Immature natural killer cell (primary cell): ENCODE results near the gene STX4. TPM values are rescaled to one million over a fixed set of nuclear protein-coding genes. Genes with fewer than 3 reads are reported as not detected.

ENCODE experiments used
- DNase-seq, 3 donors: peaks; one replicate each; pipeline ENCODE4 v3.0.0; 2022; ENCODE audit warnings: mixed read lengths in 1 of 3
- H3K27ac Mint-ChIP-seq, 6 donors: one replicate each; pipeline ENCODE4 v1.8.0; 2020; ENCODE audit warnings: mixed read lengths in 6 of 6, mild to moderate bottlenecking in 5 of 6, inconsistent platforms in 4 of 6, moderate library complexity in 3 of 6
- H3K27me3 Mint-ChIP-seq, 3 donors: one replicate each; pipeline ENCODE4 v1.8.0; 2020 to 2021; ENCODE audit warnings: low read depth in 3 of 3, mild to moderate bottlenecking in 3 of 3, mixed read lengths in 3 of 3, moderate library complexity in 3 of 3, inconsistent platforms in 1 of 3
- H3K36me3 Mint-ChIP-seq, 3 donors: one replicate each; pipeline ENCODE4 v1.8.0; 2020; ENCODE audit warnings: mixed read lengths in 3 of 3, inconsistent platforms in 2 of 3, mild to moderate bottlenecking in 2 of 3
- H3K4me1 Mint-ChIP-seq, 2 donors: one replicate each; pipeline ENCODE4 v1.8.0; 2020; ENCODE audit warnings: inconsistent platforms in 2 of 2, mild to moderate bottlenecking in 2 of 2, mixed read lengths in 2 of 2, moderate library complexity in 1 of 2
- H3K4me3 Mint-ChIP-seq, 5 donors: one replicate each; pipeline ENCODE4 v1.8.0; 2020; ENCODE audit warnings: mild to moderate bottlenecking in 5 of 5, mixed read lengths in 5 of 5, inconsistent platforms in 3 of 5, moderate library complexity in 3 of 5
- H3K9me3 Mint-ChIP-seq, 6 donors: one replicate each; pipeline ENCODE4 v1.8.0; 2020; ENCODE audit warnings: mild to moderate bottlenecking in 6 of 6, mixed read lengths in 6 of 6, inconsistent platforms in 4 of 6, moderate library complexity in 3 of 6
- polyA plus RNA-seq, 3 donors: library from polyadenylated mRNA; unstranded; fragments of 300-500 nt; fragmentation: Illumina TruSeq; gene quantifications; one replicate each; pipeline ENCODE4 v1.2.3, GENCODE V29; 2021

STX4 gene
- polyA plus RNA-seq, 3 donors from 2014 or later: 31.3 to 46.4 (median 33.3) TPM

- Mint-ChIP-seq H3K4me3 (no peak overlapping the region), H3K36me3 (peaks cover 0 to 4% (median 3%) of the 10 kb centered on the region in 3 donors), H3K27me3 (peaks cover 0 to 1% (median 0%) of the 10 kb centered on the region in 3 donors), H3K9me3 (no peaks in the 10 kb centered on the region), H3K27ac (no peak overlapping the region), H3K4me1 (peaks cover 6 to 8% of the 10 kb centered on the region in 2 donors)
- DNase-seq: no peak
Observed at GRCh38 chr16:31089199-31089598, 55.8 kb downstream of the STX4 start.

Other genes starting within 250 kb of the STX4 start
- gene ZNF629, start 246.4 kb upstream of the STX4 start, polyA plus RNA-seq: 1 to 10 TPM in 1 of 3 donors, under 1 TPM in 2; 0.09 to 1.1 (median 0.16) TPM
- 10 to 100 TPM; 44.5 to 80.0 (median 60.7) TPM for gene BCL7C, start 139.5 kb upstream of the STX4 start, polyA plus RNA-seq
- gene CTF1, start 136.9 kb upstream of the STX4 start, polyA plus RNA-seq: not detected
- 1 to 10 TPM in 1 of 3 donors, under 1 TPM in 2; 0.18 to 1.1 (median 0.22) TPM for gene FBXL19, start 110.0 kb upstream of the STX4 start, polyA plus RNA-seq
- 10 to 100 TPM; 31.4 to 50.0 (median 40.3) TPM for gene ORAI3, start 84.5 kb upstream of the STX4 start, polyA plus RNA-seq
- gene SETD1A, start 75.8 kb upstream of the STX4 start, polyA plus RNA-seq: 1 to 10 TPM in 2 of 3 donors, not detected in 1; 1.8 to 2.4 TPM
- gene HSD3B7, start 48.4 kb upstream of the STX4 start, polyA plus RNA-seq: not detected
- gene STX1B, start 22.9 kb upstream of the STX4 start, polyA plus RNA-seq: not detected
- gene ZNF668, start 40.7 kb downstream of the STX4 start, polyA plus RNA-seq: 10 to 100 TPM in 2 of 3 donors, 1 to 10 TPM in 1; 6.8 to 17.2 (median 10.1) TPM
- 10 to 100 TPM in 1 of 3 donors, 1 to 10 TPM in 1, under 1 TPM in 1; 0.93 to 11.5 (median 2.5) TPM for gene ZNF646, start 40.9 kb downstream of the STX4 start, polyA plus RNA-seq
- gene PRSS53, start 55.4 kb downstream of the STX4 start, polyA plus RNA-seq: 1 to 10 TPM in 1 of 3 donors, under 1 TPM in 2; 0.27 to 1.4 (median 0.63) TPM
- gene VKORC1, start 61.2 kb downstream of the STX4 start, polyA plus RNA-seq: 100 to 1,000 TPM; 114 to 164 (median 116) TPM
- 10 to 100 TPM; 21.4 to 50.3 (median 30.1) TPM for gene BCKDK, start 74.8 kb downstream of the STX4 start, polyA plus RNA-seq
- gene KAT8, start 84.1 kb downstream of the STX4 start, polyA plus RNA-seq: 10 to 100 TPM; 29.4 to 53.9 (median 32.6) TPM
- not detected for gene PRSS8, start 102.2 kb downstream of the STX4 start, polyA plus RNA-seq
- 1 to 10 TPM; 3.4 to 8.6 (median 6.9) TPM for gene PRSS36, start 116.5 kb downstream of the STX4 start, polyA plus RNA-seq
- 100 to 1,000 TPM in 1 of 3 donors, 10 to 100 TPM in 2; 73.4 to 169 (median 87.4) TPM for gene FUS, start 146.6 kb downstream of the STX4 start, polyA plus RNA-seq
- gene PYCARD, start 169.2 kb downstream of the STX4 start, polyA plus RNA-seq: 100 to 1,000 TPM in 2 of 3 donors, 10 to 100 TPM in 1; 91.2 to 133 (median 118) TPM
- gene TRIM72, start 180.6 kb downstream of the STX4 start, polyA plus RNA-seq: not detected
- not detected for gene PYDC1, start 183.6 kb downstream of the STX4 start, polyA plus RNA-seq
- gene ITGAM, start 226.4 kb downstream of the STX4 start, polyA plus RNA-seq: 100 to 1,000 TPM in 1 of 3 donors, 10 to 100 TPM in 2; 70.6 to 186 (median 89.3) TPM